Prostate gland (tissue), 2 donors: ENCODE data around the gene FGF10. TPM values are rescaled to one million over a fixed set of nuclear protein-coding genes. Genes with fewer than 3 reads are reported as not detected.

Source experiments
- DNase-seq: peaks from one replicate; pipeline ENCODE4 v3.0.0-alpha.2; 2019; ENCODE audit warnings: low spot score
- H3K27ac ChIP-seq, 2 donors: fragments of 200-600 bp; sonication (generic); 2 replicates each; pipeline ENCODE4 v1.5.1; 2017 to 2019
- H3K27me3 ChIP-seq: fragments of 200-600 bp; sonication (generic); replicated peaks from 2 replicates; pipeline ENCODE4 v1.5.1; 2019; ENCODE audit not compliant: insufficient read depth
- H3K36me3 ChIP-seq, 2 donors: fragments of 200-600 bp; sonication (generic); 1 replicate in 1 of 2; 2 replicates in 1 of 2; pipeline versions ENCODE4 v1.5.1 to v1.8.1; 2017 to 2019
- H3K4me1 ChIP-seq: fragments of 200-600 bp; sonication (generic); replicated peaks from 2 replicates; pipeline ENCODE4 v1.5.1; 2019
- H3K4me3 ChIP-seq, 2 donors: fragments of 200-600 bp; sonication (generic); 2 replicates each; pipeline ENCODE4 v1.5.1; 2017 to 2019
- H3K9me3 ChIP-seq: fragments of 200-600 bp; sonication (generic); 2 replicates; pipeline ENCODE4 v1.5.1; 2017
- CTCF ChIP-seq, 4 experiments: fragments of 200-600 bp in 2 of 4; fragments of 450-650 bp in 2 of 4; sonication (generic) in 2 of 4; IDR thresholded peaks; 1 replicate in 3 of 4; 2 replicates in 1 of 4; pipeline ENCODE4 v1.5.1; 2016 to 2019; ENCODE audit warnings: antibody characterized with exemption in 4 of 4, mild to moderate bottlenecking in 2 of 4, moderate library complexity in 2 of 4
- POLR2A ChIP-seq: fragments of 450-650 bp; IDR thresholded peaks from one replicate; pipeline ENCODE4 v1.6.1; 2016; ENCODE audit warnings: antibody characterized with exemption, mild to moderate bottlenecking
- POLR2AphosphoS5 ChIP-seq: sonication (generic); formaldehyde crosslinking; IDR thresholded peaks from one replicate; pipeline ENCODE4 v1.6.1; 2017; ENCODE audit warnings: antibody characterized with exemption
- WGBS: methylation state at CpG from one replicate; pipeline ENCODE4 v1.1.5; 2018; 5-methylcytosine and 5-hydroxymethylcytosine counted together
- intact Hi-C: fragments of 100-400 bp; cut with DNase I; formaldehyde crosslinking; loops from one replicate; pipeline ENCODE4 v1.14.2; 2022
- total RNA-seq, 2 donors: library from RNA; depleted of rRNA; stranded (reverse); fragments of >200 nt; gene quantifications; one replicate each; pipeline ENCODE4 v1.1.0, GENCODE V29; 2016

FGF10 gene
- total RNA-seq, 2 donors from 2014 or later, result 3.1 to 6.9 TPM

GRCh38 chr5:44275329-44275728 lies 113.9 kb downstream of the FGF10 start:
- no peak for TF ChIP-seq POLR2AphosphoS5
- 56% methylated on average over 1 of the region's 1 CpG for WGBS
- H3K27me3 ChIP-seq, result no peaks in the 10 kb centered on the region
- intact Hi-C loops, result no loop called here
- no peak overlapping the region for H3K27ac ChIP-seq
- no peaks in the 10 kb centered on the region for H3K36me3 ChIP-seq
- no peak overlapping the region for H3K4me3 ChIP-seq
- no peaks in the 10 kb centered on the region for H3K4me1 ChIP-seq
- H3K9me3 ChIP-seq, result no peaks in the 10 kb centered on the region
- no peak for DNase-seq

DNA sequence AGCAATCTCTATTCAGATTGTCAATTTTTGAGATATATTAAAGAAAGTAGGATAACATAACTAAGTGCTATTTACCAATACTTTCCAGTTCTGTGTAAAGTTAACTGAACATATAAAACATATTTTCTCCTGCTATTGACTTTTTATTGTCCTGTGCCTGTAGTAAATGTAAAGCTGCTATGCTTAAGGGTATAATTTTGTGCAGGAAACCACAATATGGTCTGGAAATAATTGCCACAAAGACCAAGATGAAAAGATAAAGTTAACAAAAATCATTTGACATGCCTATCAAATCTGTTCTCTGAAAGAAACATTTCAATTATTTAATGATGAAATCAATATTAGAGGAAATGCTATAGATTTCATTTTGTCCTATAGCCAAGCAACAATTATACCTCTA lies 121.3 kb downstream of the FGF10 start:
- no peaks in the 10 kb centered on the region for H3K9me3 ChIP-seq
- TF ChIP-seq CTCF (IDR thresholded peaks at IDR 0.05), result no peak
- intact Hi-C loops, result no loop called here

GRCh38 chr5:44266882-44267576 lies 122.2 kb downstream of the FGF10 start:
- no peak overlapping the region for H3K27ac ChIP-seq
- H3K4me3 ChIP-seq, result no peak overlapping the region
- TF ChIP-seq CTCF (IDR thresholded peaks at IDR 0.05) (no peak), POLR2A (no peak), POLR2AphosphoS5 (no peak)
- intact Hi-C loops, result no loop called here
- H3K4me1 ChIP-seq, result no peaks in the 10 kb centered on the region
- no peaks in the 10 kb centered on the region for H3K36me3 ChIP-seq
- H3K9me3 ChIP-seq, result no peaks in the 10 kb centered on the region
- no peak for DNase-seq
- 68% methylated on average over 2 of the region's 2 CpGs for WGBS
- no peaks in the 10 kb centered on the region for H3K27me3 ChIP-seq

More for the DNA sequence above, 121.3 kb downstream of the FGF10 start:
- no peaks in the 10 kb centered on the region for H3K27me3 ChIP-seq
- no peak overlapping the region for H3K4me3 ChIP-seq
- DNase-seq, result no peak
- no peaks in the 10 kb centered on the region for H3K4me1 ChIP-seq
- no peaks in the 10 kb centered on the region for H3K36me3 ChIP-seq
- no peak overlapping the region for H3K27ac ChIP-seq

GRCh38 chr5:44265713-44266112 lies 123.5 kb downstream of the FGF10 start:
- Histone ChIP-seq H3K4me1 (no peaks in the 10 kb centered on the region), H3K27me3 (no peaks in the 10 kb centered on the region), H3K27ac (no peak overlapping the region), H3K36me3 (no peaks in the 10 kb centered on the region), H3K9me3 (no peaks in the 10 kb centered on the region), H3K4me3 (no peak overlapping the region)
- intact Hi-C loops, result no loop called here
- no peak for TF ChIP-seq POLR2AphosphoS5
- TF ChIP-seq CTCF (IDR thresholded peaks at IDR 0.05), result no peak
- no peak for TF ChIP-seq POLR2A
- DNase-seq, result no peak

GRCh38 chr5:44260793-44261192 lies 128.4 kb downstream of the FGF10 start:
- intact Hi-C loops, result no loop called here

More at GRCh38 chr5:44260793-44261192, 128.4 kb downstream of the FGF10 start:
- H3K4me1 ChIP-seq, result no peaks in the 10 kb centered on the region
- no peak overlapping the region for H3K27ac ChIP-seq
- H3K4me3 ChIP-seq, result no peak overlapping the region
- H3K27me3 ChIP-seq, result no peaks in the 10 kb centered on the region
- no peak for DNase-seq
- TF ChIP-seq CTCF (IDR thresholded peaks at IDR 0.05) (no peak), POLR2A (no peak), POLR2AphosphoS5 (no peak)
- H3K36me3 ChIP-seq, result no peaks in the 10 kb centered on the region
- H3K9me3 ChIP-seq, result no peaks in the 10 kb centered on the region
